NCI-H1417 treated with DMSO at 0.1 percent for 48 hours (cell line): Measurements from ENCODE around the gene FOXF1.

Source experiments
- DNase-seq: peaks from one replicate; lab custom pipeline; 2025; lab: John Stamatoyannopoulos, UW

The FOXF1 gene

GRCh38 chr16:86492961-86493629 lies 17.2 kb upstream of the FOXF1 start:
- no peak for DNase-seq

GRCh38 chr16:86494039-86494564 lies 16.2 kb upstream of the FOXF1 start:
- DNase-seq, result no peak

- no peak for DNase-seq
These were observed 15.6 kb upstream of the FOXF1 start for GRCh38 chr16:86494565-86495356.

DNA sequence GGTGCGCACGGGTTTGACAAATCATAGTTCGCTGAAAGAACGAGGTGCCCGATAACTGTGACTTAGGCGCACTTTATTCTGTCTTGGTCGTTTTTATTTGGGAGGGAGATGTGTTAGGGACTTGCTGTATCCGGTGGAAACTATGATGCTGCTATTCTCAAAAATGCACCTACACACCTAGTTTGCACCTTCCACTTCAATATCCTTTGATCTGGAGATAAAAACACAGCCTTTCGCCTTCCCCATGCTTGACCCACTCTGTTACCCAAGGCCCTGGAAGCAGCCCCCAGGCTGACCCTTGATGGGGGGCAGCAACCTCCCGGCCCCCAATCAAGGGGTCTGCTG lies 15.0 kb upstream of the FOXF1 start:
- DNase-seq, result no peak

GRCh38 chr16:86495756-86496261 lies 14.5 kb upstream of the FOXF1 start:
- no peak for DNase-seq

DNA sequence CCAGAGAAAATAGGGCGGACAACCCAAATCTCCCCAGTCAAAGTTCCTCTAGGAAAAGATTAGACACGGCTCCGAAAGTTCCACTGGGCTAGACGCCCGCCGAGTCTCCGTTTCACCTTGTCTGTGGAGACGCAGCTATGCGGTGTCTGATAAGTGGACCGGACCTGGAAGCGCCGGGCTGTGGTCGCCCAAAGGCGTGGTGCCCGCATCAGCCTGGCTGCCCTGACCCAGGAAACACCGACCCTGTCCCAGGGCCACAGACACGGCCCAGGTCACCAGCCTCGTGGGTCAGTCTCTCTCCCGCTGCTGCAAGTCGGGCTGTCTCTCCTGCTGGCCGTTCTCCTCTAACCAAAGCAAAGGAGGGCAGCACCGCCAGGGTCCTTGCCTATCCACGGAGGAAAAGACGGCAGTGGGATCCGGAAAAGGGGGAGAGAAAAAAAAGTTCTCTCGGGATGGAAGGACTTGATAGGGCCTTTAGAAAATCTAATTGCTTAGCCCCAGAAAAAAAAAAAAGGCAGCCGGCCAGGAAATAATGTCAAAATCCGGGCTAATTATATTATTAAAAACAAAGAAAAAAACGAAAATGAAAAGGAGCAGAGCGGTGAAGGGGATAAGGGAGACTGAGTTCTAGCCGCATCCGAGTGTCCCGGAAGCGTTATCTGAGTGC lies 13.9 kb upstream of the FOXF1 start:
- no peak for DNase-seq

DNA sequence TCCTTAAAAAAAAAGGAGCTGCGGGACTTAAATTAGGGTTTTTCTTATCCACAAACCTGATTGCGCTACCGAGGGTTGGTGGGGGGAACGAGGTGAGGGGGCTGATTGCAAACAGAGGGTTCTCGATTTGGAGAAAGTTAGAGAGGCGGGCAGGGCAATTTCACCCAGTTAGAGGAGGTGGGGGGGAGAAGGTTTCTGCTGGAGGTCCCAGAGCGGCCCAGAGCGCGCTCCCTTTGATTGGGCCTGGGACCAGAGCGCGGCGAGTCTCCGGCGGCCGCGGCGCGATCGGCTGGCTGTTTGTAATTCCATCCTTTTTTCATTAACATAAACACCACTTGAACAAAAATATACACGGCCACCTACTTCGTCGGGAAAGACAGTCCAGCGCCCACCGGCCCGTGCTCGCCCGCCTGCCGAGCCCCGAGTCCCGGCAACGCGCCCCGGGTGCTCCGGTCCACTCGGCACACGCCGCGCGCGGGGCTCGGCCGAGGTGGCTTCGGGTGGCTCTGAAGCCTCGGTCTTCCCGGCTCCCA lies 13.3 kb upstream of the FOXF1 start:
- DNase-seq, result no peak

DNA sequence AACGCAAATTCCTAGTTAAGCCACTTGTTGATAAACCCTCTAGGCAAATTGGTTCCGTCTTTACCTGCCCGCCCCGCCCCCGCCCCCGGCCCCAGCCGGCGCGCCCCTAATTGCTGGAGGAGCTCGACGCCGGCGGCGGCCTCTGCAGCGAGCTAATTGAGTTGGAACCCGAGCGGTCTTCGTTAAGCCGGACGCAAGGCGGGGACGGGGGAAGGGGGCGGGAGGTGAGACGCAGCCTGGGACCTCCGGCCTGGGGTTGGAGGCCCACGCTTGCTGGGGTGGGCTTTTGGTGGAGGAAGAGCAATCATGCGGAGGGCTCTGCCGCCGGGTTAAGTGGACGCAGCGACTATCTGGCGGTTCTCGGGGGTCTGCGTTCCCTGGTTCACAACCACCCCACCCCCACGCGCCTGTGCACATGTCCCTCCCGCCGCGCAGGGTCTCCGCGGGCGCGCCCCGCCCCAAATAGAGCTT lies 12.7 kb upstream of the FOXF1 start:
- no peak for DNase-seq

DNA sequence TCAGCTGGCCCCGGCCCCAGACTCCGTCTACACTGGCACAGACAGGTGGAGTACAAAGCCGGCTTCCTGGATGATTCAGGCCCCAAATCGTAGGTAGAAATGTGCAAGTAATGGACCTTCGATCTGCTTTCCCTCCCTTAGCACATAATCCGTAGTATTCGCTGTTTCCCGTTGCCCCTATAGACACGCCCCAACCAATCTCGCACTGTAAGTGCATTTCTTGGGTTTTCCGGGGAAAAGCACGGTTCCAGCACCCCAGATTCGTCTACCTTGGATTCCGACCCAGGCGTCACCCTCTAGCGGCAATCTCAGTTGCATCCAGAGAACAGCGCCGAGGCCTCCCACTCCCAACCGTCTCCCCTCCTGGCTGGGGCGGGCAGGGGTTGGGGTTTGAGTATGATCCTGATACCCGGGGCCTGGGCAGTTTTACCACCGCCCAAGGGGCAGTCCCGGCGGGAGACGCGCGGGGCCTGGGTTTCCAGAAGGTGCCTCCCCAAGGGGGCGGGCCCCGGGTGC lies 12.1 kb upstream of the FOXF1 start:
- DNase-seq, result no peak

GRCh38 chr16:86498671-86499439 lies 11.5 kb upstream of the FOXF1 start:
- no peak for DNase-seq

- DNase-seq, result no peak
These were observed 10.9 kb upstream of the FOXF1 start for GRCh38 chr16:86499440-86499786.

DNA sequence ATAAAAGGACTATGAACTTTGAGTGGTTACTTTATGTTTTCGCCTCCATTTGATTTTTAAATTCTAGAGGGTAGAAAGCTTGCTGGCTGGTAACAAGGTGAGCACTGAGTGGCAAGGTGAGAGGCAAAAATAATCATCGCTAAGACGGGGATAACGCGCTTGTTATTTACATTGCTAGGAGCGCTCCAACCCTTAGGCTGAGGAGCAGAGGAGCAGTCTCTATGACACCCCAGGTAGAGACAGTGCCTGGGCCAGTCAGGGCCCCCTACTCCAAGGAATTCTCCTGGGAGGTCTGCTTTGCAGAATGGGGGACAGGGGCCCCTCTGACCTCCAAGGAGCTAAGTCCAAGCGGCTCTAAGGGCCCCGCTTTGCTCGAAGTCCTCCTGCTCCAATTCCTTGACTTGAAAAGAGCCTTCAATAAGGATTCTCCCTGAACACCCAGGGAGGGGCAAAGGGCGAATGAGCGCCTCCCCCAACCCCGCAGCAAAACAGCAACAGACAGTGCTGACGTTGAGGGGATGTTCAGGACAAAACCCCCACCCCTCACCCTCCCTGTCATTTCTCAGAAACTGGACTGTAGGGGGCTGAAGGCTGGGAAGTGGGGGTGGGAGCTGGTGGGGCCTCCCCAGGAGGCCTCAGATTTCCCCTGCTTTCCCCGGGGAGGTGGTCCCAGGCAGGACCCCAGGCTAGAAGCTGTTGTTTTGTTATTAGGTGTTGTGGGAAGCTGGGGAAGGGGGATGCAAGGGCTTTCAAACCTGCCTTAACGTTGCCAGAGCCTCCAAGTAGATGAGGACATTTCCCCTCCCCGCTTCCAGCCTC lies 10.2 kb upstream of the FOXF1 start:
- no peak for DNase-seq

DNA sequence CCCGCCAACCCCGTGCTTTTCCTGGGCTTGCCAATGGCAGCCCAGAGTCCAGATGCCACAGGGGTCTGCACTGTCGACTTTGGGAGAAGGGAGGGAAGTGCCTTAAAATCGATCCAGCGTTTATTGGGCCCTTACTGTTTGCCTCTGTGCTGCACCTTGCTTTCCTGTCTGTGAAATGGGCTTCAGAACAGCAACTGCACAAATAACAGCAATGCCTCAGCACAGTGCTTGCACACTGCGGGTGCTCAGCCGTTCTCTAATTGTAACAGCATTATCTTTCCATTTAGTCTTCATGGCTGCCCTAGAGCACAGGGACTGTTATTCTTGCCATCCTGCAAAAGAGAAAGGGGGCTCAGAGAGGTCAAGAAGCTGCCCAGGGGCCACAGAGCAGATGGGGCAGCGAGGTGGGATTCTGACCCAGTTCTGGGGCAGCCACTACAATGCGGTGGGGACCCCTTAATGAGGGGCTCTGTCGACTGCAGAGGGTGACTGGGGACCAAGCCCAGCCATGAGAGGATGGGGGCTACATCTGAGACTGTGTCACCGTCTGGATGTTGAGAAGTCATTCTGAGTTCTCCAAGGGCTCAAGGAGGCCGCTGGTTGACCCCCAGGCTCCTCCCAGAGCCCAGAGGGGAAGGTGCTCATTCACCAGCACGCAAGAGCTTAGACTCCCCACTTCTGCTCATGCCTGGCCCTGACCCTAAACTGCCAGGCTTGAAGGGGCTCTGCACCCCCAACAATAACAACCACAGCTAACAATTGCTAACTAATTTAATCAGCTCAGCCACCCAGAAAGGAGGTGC lies 9.4 kb upstream of the FOXF1 start:
- DNase-seq, result no peak

GRCh38 chr16:86501989-86502855 lies 8.1 kb upstream of the FOXF1 start:
- DNase-seq, result no peak

GRCh38 chr16:86502856-86503748 lies 7.2 kb upstream of the FOXF1 start:
- no peak for DNase-seq

DNA sequence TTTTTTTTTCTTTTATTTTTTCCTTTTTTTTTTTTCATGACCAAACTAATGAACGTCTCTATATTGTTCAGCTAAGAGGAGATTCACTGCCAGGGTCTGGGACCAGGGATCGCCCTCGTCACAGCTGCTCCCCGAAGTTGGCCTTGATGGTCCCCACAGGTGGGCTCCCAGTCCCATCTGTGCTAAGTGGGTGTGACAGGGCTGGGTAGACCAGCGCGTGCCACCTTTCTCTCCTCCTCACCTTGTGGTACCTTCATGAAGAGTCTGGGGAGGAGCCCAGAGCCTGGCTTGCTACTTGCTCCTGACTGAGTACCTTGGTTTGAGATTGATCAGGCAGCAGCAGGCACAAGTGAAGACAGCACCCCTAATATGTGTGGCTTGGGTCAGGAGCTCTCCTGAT lies 6.5 kb upstream of the FOXF1 start:
- no peak for DNase-seq

- DNase-seq, result no peak
These were observed 5.8 kb upstream of the FOXF1 start for GRCh38 chr16:86504315-86505184.
